ENCODE measurements around the gene KY. TPM values are rescaled to one million over a fixed set of nuclear protein-coding genes. Genes with fewer than 3 reads are reported as not detected.

Gene KY
- total RNA-seq: not detected in 2 replicates

- no peak for DNase-seq
- H3K27me3 Mint-ChIP-seq: peaks cover 17% of the 10 kb centered on the region
- H3K4me1 Mint-ChIP-seq: peaks cover 3% of the 10 kb centered on the region
- no peak for TF ChIP-seq CTCF (IDR thresholded peaks at IDR 0.05)
- H3K9me3 Mint-ChIP-seq: no peaks in the 10 kb centered on the region
- no peak for ATAC-seq (ENCODE audit: low read depth)
- intact Hi-C loops (cut with micrococcal nuclease): no loop called here
- H3K4me3 Mint-ChIP-seq: no peak within 1 kb of the TSS
- H3K27ac Mint-ChIP-seq: no peak within 1 kb of the TSS
- ChIA-PET CTCF (no interaction called here), POLR2A (no interaction called here)
- H3K36me3 Mint-ChIP-seq (ENCODE audit: low read depth): no peaks in the 10 kb centered on the region
These were observed at the start of gene KY for GRCh38 chr3:134650431-134651346. Gene KY, minus strand, starts transcription at chr3:134651022. Its CDS starts 62 bp downstream, at chr3:134650960.

- DNase-seq (no peak), ATAC-seq (ENCODE audit: low read depth) (no peak)
- Mint-ChIP-seq H3K36me3 (ENCODE audit: low read depth) (no peaks in the 10 kb centered on the region), H3K4me1 (no peaks in the 10 kb centered on the region), H3K9me3 (peaks cover 5% of the 10 kb centered on the region), H3K4me3 (no peak overlapping the region), H3K27ac (no peak overlapping the region), H3K27me3 (peaks cover 3% of the 10 kb centered on the region)
- ChIA-PET CTCF (no interaction called here), POLR2A (no interaction called here)
- TF ChIP-seq CTCF (IDR thresholded peaks at IDR 0.05): no peak
- intact Hi-C loops (cut with micrococcal nuclease): no loop called here
These were observed 48.9 kb upstream of the KY start for GRCh38 chr3:134699721-134700120.

GRCh38 chr3:134699141-134699711 is 48.4 kb upstream of the KY start:
- CTCF ChIA-PET: no interaction called here
- H3K4me1 Mint-ChIP-seq: no peaks in the 10 kb centered on the region
- peaks cover 5% of the 10 kb centered on the region for H3K9me3 Mint-ChIP-seq
- intact Hi-C loops (cut with micrococcal nuclease): no loop called here
- no peak overlapping the region for H3K4me3 Mint-ChIP-seq
- ATAC-seq (ENCODE audit: low read depth) (no peak), DNase-seq (no peak)
- no peaks in the 10 kb centered on the region for H3K36me3 Mint-ChIP-seq (ENCODE audit: low read depth)
- no peak overlapping the region for H3K27ac Mint-ChIP-seq
- POLR2A ChIA-PET: no interaction called here
- peaks cover 3% of the 10 kb centered on the region for H3K27me3 Mint-ChIP-seq
- no peak for TF ChIP-seq CTCF (IDR thresholded peaks at IDR 0.05)

GRCh38 chr3:134697830-134698689 is 47.2 kb upstream of the KY start:
- CTCF ChIA-PET: no interaction called here

More at GRCh38 chr3:134697830-134698689, 47.2 kb upstream of the KY start:
- no peaks in the 10 kb centered on the region for H3K4me1 Mint-ChIP-seq
- H3K27ac Mint-ChIP-seq: no peak overlapping the region
- TF ChIP-seq CTCF (IDR thresholded peaks at IDR 0.05): no peak
- peaks cover 5% of the 10 kb centered on the region for H3K9me3 Mint-ChIP-seq
- intact Hi-C loops (cut with micrococcal nuclease): no loop called here
- no peak for DNase-seq
- H3K27me3 Mint-ChIP-seq: peaks cover 3% of the 10 kb centered on the region
- POLR2A ChIA-PET: no interaction called here
- H3K4me3 Mint-ChIP-seq: no peak overlapping the region
- ATAC-seq (ENCODE audit: low read depth): no peak
- H3K36me3 Mint-ChIP-seq (ENCODE audit: low read depth): no peaks in the 10 kb centered on the region

Measured in activated B cell treated with CpG ODN at 0.5 μM for 24 hours (primary cell).